IMR-90 (cell line): ENCODE results near the gene RBBP4. TPM values are rescaled to one million over a fixed set of nuclear protein-coding genes. Genes with fewer than 3 reads are reported as not detected.

Source experiments
- ATAC-seq: fragments of 200-7000 bp; cut with Tn5 transposase; 2 replicates; pipeline ENCODE4 v1.9.1; 2020; ENCODE audit warnings: low read depth, mild to moderate bottlenecking, moderate library complexity
- BruUV-seq: library from RNA; stranded (reverse); fragments of 400-500 nt; replicated peaks from 2 replicates; lab custom pipeline; 2021; lab: Mats Ljungman, UMichigan
- CTCF ChIA-PET: fragments of 300-600 bp; formaldehyde crosslinking; extraction: SDS; loops from one replicate; lab custom pipeline; 2021; ENCODE audit warnings: antibody characterized with exemption; lab: Yijun Ruan, JAX
- POLR2A ChIA-PET: fragments of 300-600 bp; sonication (Branson Sonifier 250); formaldehyde crosslinking; loops from one replicate; lab custom pipeline; 2022; ENCODE audit warnings: antibody characterized with exemption; ENCODE audit not compliant: unreplicated experiment; lab: Charles Lee
- DNase-seq: peaks from one replicate; pipeline ENCODE4 v3.0.0; 2013
- H2AFZ ChIP-seq: replicated peaks from 2 replicates; pipeline ENCODE3; 2013; ENCODE audit warnings: low read length, mild to moderate bottlenecking; ENCODE audit not compliant: poor library complexity
- H2AK5ac ChIP-seq: 2 replicates; pipeline ENCODE4 v1.6.1; 2013; ENCODE audit warnings: low read depth, low read length, inconsistent platforms
- H2AK9ac ChIP-seq: replicated peaks from 2 replicates; pipeline ENCODE3; 2013; ENCODE audit warnings: mild to moderate bottlenecking, low read depth, low read length, moderate library complexity; ENCODE audit not compliant: poor library complexity
- H2BK120ac ChIP-seq: 2 replicates; pipeline ENCODE4 v1.6.1; 2013; ENCODE audit warnings: low read depth, low read length, inconsistent platforms
- H2BK15ac ChIP-seq: 3 replicates; pipeline ENCODE4 v1.6.1; 2013; ENCODE audit warnings: low read depth, low read length, inconsistent platforms
- H2BK20ac ChIP-seq: 2 replicates; pipeline ENCODE4 v1.6.1; 2013; ENCODE audit warnings: low read depth, mild to moderate bottlenecking, inconsistent platforms, low read length, moderate library complexity
- H2BK5ac ChIP-seq: 2 replicates; pipeline ENCODE4 v1.6.1; 2013; ENCODE audit warnings: mild to moderate bottlenecking, low read depth, low read length, inconsistent platforms; ENCODE audit not compliant: poor library complexity, severe bottlenecking
- H3K14ac ChIP-seq: replicated peaks from 2 replicates; pipeline ENCODE4 v1.6.1; 2013; ENCODE audit warnings: low read depth, low read length, inconsistent platforms
- H3K18ac ChIP-seq: 2 replicates; pipeline ENCODE4 v1.6.1; 2013; ENCODE audit warnings: low read depth, low read length, control low read depth
- H3K23ac ChIP-seq: 2 replicates; pipeline ENCODE4 v1.6.1; 2013; ENCODE audit warnings: low read depth, low read length, inconsistent platforms
- H3K27ac ChIP-seq: 2 replicates; pipeline ENCODE4 v1.5.1; 2013; ENCODE audit warnings: mild to moderate bottlenecking, control low read depth, low read length; ENCODE audit not compliant: insufficient read depth
- H3K27me3 ChIP-seq: 2 replicates; pipeline ENCODE4 v1.6.1; 2013; ENCODE audit warnings: low read length; ENCODE audit not compliant: control insufficient read depth, insufficient read depth
- H3K36me3 ChIP-seq: 2 replicates; pipeline ENCODE4 v1.6.1; 2013; ENCODE audit warnings: low read length, mixed read lengths; ENCODE audit not compliant: control insufficient read depth, insufficient read depth
- H3K4ac ChIP-seq: 2 replicates; pipeline ENCODE4 v1.6.1; 2013; ENCODE audit warnings: low read depth, low read length, inconsistent platforms
- H3K4me1 ChIP-seq: 2 replicates; pipeline ENCODE4 v1.6.1; 2013; ENCODE audit warnings: low read length, mixed read lengths; ENCODE audit not compliant: control insufficient read depth, insufficient read depth
- H3K4me2 ChIP-seq: 2 replicates; pipeline ENCODE4 v1.6.1; 2013; ENCODE audit warnings: low read depth, mild to moderate bottlenecking, control low read depth, low read length, moderate library complexity
- H3K4me3 ChIP-seq: 2 replicates; pipeline ENCODE4 v1.5.1; 2013; ENCODE audit warnings: low read depth, mild to moderate bottlenecking, control low read depth, low read length, moderate library complexity; ENCODE audit not compliant: insufficient read depth
- H3K56ac ChIP-seq: 2 replicates; pipeline ENCODE4 v1.6.1; 2013; ENCODE audit warnings: low read length, inconsistent platforms; ENCODE audit not compliant: insufficient read depth; ENCODE audit errors: extremely low read depth
- H3K79me1 ChIP-seq, 2 experiments: 2 replicates each; pipeline ENCODE4 v1.6.1; 2013; ENCODE audit warnings: low read length in 2 of 2, inconsistent platforms in 1 of 2, low read depth in 1 of 2
- H3K9ac ChIP-seq: 2 replicates; pipeline ENCODE4 v1.6.1; 2013; ENCODE audit warnings: low read depth, low read length, control low read depth
- H3K9me1 ChIP-seq: 2 replicates; pipeline ENCODE4 v1.6.1; 2013; ENCODE audit warnings: low read length, inconsistent platforms; ENCODE audit not compliant: insufficient read depth
- H3K9me3 ChIP-seq: 2 replicates; pipeline ENCODE4 v1.6.1; 2013; ENCODE audit warnings: low read length; ENCODE audit not compliant: control insufficient read depth, insufficient read depth
- H4K20me1 ChIP-seq: 2 replicates; pipeline ENCODE4 v1.6.1; 2013; ENCODE audit warnings: low read length, inconsistent platforms; ENCODE audit not compliant: insufficient read depth
- H4K5ac ChIP-seq: 2 replicates; pipeline ENCODE4 v1.6.1; 2013; ENCODE audit warnings: mild to moderate bottlenecking, low read depth, low read length, control low read depth
- H4K8ac ChIP-seq, 2 experiments: 2 replicates each; pipeline ENCODE4 v1.6.1; 2013; ENCODE audit warnings: low read depth in 2 of 2, low read length in 2 of 2, control low read depth in 1 of 2, inconsistent platforms in 1 of 2
- H4K91ac ChIP-seq: 2 replicates; pipeline ENCODE4 v1.6.1; 2013; ENCODE audit warnings: low read depth, low read length, inconsistent platforms; ENCODE audit not compliant: insufficient read depth
- BHLHE40 ChIP-seq: fragments of 150-350 bp; IDR thresholded peaks from 2 replicates; pipeline ENCODE4 v1.6.1; 2016; ENCODE audit warnings: mild to moderate bottlenecking, low read depth, low read length
- CEBPB ChIP-seq: IDR thresholded peaks from 2 replicates; pipeline ENCODE4 v1.6.1; 2012; ENCODE audit warnings: low read depth, low read length, improper control_type of control experiment
- CHD1 ChIP-seq: IDR thresholded peaks from 2 replicates; pipeline ENCODE4 v1.6.1; 2012; ENCODE audit warnings: low read depth, low read length, improper control_type of control experiment
- FOS ChIP-seq: fragments of 150-350 bp; IDR thresholded peaks from 2 replicates; pipeline ENCODE4 v1.6.1; 2016; ENCODE audit warnings: low read depth, low read length
- MAZ ChIP-seq: IDR thresholded peaks from 2 replicates; pipeline ENCODE4 v1.6.1; 2012; ENCODE audit warnings: low read depth, mild to moderate bottlenecking, low read length, improper control_type of control experiment, moderate library complexity, borderline replicate concordance
- MXI1 ChIP-seq: IDR thresholded peaks from 2 replicates; pipeline ENCODE4 v1.6.1; 2012; ENCODE audit warnings: low read depth, mild to moderate bottlenecking, low read length, moderate library complexity, borderline replicate concordance
- NFE2L2 ChIP-seq: fragments of 150-350 bp; IDR thresholded peaks from 2 replicates; pipeline ENCODE4 v1.6.1; 2016; ENCODE audit warnings: low read depth, mild to moderate bottlenecking, low read length
- POLR2A ChIP-seq: IDR thresholded peaks from 2 replicates; pipeline ENCODE4 v1.6.1; 2012; ENCODE audit warnings: mild to moderate bottlenecking, low read depth, low read length
- RAD21 ChIP-seq: IDR thresholded peaks from 2 replicates; pipeline ENCODE4 v1.6.1; 2012; ENCODE audit warnings: low read length, improper control_type of control experiment
- RFX5 ChIP-seq: IDR thresholded peaks from 2 replicates; pipeline ENCODE4 v1.8.0; 2012; ENCODE audit warnings: low read depth, mild to moderate bottlenecking, low read length, moderate library complexity
- WGBS, 2 experiments: methylation state at CpG; one replicate each; pipeline versions ENCODE4 v1.1.5 to v1.1.7; 2013; ENCODE audit warnings: missing lambda C conversion rate in 2 of 2; ENCODE audit not compliant: insufficient read length in 1 of 2; ENCODE audit errors: extremely low coverage in 2 of 2; 5-methylcytosine and 5-hydroxymethylcytosine counted together
- dilution Hi-C: fragments of 300-500 bp; cut with HindIII; formaldehyde crosslinking; loops from one replicate; pipeline ENCODE4 v1.14.3; 2018; ENCODE audit warnings: low sequenced_read_pairs; ENCODE audit not compliant: unreplicated experiment
- in situ Hi-C: fragments of 300-500 bp; cut with MboI; formaldehyde crosslinking; loops from 3 replicates; pipeline ENCODE4 v1.14.3; 2019; ENCODE audit warnings: low sequenced_read_pairs, inconsistent platforms, mixed read lengths
- intact Hi-C: fragments of 100-400 bp; cut with micrococcal nuclease; formaldehyde crosslinking; loops from 2 replicates; pipeline ENCODE4 v1.10.0; 2022
- polyA plus RNA-seq, 3 experiments: library from polyadenylated mRNA; depleted of rRNA; stranded (reverse); fragments of >200 nt; gene quantifications; 2 replicates each; pipeline ENCODE4 v1.2.3, GENCODE V29; 2012; ENCODE audit warnings: low replicate concordance in 1 of 3
- total RNA-seq: library from RNA; depleted of rRNA; stranded (reverse); fragments of >200 nt; gene quantifications from 2 replicates; pipeline ENCODE4 v1.2.3, GENCODE V29; 2012
- TF ChIP-seq, protein P1 (sequence below): conservative IDR thresholded peaks from 2 replicates; pipeline ENCODE4 v1.5.1; 2012; ENCODE audit warnings: mild to moderate bottlenecking, low read depth, low read length, improper control_type of control experiment

RBBP4 gene
- total and polyA plus RNA-seq, 2 of the 4 experiments (the other 2 are of a cell fraction): 82.9 to 161 TPM

DNA sequence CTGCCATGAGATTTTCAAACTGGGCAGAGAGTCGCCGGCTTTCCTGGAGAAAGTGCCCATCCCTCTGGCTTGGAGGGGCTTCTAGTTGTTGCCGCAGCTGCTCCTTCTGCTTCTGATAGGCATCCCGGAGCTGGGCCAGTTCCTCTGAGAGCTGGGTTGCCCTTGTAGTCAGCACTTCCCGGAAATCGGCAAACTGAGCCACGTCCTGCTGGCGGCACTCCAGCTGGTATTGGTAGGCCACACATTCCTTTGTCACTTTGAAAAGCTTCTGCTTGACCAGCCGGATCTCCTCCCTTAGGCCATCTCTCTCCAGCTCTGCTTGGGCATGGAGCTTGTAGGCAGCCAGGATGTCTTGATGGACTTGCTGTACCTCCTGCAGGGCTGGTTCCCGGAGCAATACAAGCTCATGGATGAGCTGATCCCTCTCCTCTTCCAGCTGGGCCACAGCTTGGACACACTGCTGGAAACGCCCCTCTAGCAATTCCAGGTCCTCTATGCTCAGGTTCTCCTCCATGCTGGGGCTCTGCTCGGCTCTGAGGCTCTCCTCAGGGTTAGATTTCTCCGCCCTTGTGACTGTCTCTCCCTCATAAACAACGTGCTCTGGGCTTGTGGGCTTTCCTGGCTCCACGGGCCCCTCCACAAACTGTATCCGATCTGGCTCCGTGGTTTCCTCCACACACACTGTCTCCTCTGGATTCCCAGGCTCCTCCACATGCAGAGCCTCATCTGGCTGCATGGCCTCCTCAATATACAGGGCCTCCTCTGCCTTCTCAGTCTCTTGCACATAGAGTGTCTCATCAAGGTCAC lies 44.3 kb downstream of the RBBP4 start (continued):
- TF ChIP-seq CHD1 (no peak), FOS (no peak)

DNA sequence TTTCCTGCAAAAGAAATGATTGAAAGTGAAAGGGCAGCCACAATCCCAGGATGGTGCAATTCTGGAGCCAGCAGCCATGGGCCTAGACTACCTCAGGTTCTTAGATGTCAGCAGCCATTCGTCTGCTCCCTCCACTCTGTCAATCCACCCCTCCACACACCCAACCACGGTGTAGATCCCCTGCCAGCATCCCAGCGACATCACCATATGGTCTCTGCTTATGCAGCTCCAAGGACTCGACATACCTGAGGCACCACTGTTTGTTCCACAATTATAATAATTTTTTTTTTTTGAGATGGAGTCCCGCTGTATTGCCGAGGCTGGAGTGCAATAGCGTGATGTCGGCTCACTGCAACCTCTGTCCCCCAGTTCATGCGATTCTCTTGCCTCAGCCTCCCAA lies 45.0 kb downstream of the RBBP4 start:
- Histone ChIP-seq H3K4me1 (peaks cover 14% of the 10 kb centered on the region), H2AK9ac (no peak overlapping the region), H3K79me1 (peaks cover 24 to 44% of the 10 kb centered on the region in 2 experiments), H3K18ac (no peak overlapping the region), H4K91ac (no peak overlapping the region), H3K9me3 (no peaks in the 10 kb centered on the region), H3K23ac (no peak overlapping the region), H3K4me3 (no peak overlapping the region), H2BK5ac (no peak overlapping the region), H3K9ac (no peak overlapping the region), H3K36me3 (peaks cover 32% of the 10 kb centered on the region), H3K56ac (no peak overlapping the region), H2AK5ac (no peak overlapping the region), H2AFZ (no peak overlapping the region), H2BK120ac (no peak overlapping the region), H3K27ac (no peak overlapping the region), H4K5ac (no peak overlapping the region), H3K14ac (no peak overlapping the region), H3K4me2 (no peak overlapping the region), H2BK15ac (no peak overlapping the region), H3K4ac (no peak overlapping the region), H3K27me3 (no peaks in the 10 kb centered on the region), H4K20me1 (peaks cover 32% of the 10 kb centered on the region), H3K9me1 (peaks cover 15% of the 10 kb centered on the region), H2BK20ac (no peak overlapping the region), H4K8ac (no peak overlapping the region)
- POLR2A ChIA-PET: no interaction called here
- intact Hi-C loops (no loop called here), in situ Hi-C loops (no loop called here), dilution Hi-C loops (no loop called here)
- CTCF ChIA-PET: interaction anchor here (0.7 kb wide), 1 partner anchor 116 kb away, joined by 5 read pairs; no protein-coding TSS in a partner anchor
- WGBS, 2 experiments: 95% methylated on average over 4 of the region's 9 CpGs; no CpG with 5 or more reads in 1 of the 2 experiments
- TF ChIP-seq RAD21: no peak
- no peak for TF ChIP-seq CEBPB
- no peak for TF ChIP-seq POLR2A
- TF ChIP-seq RFX5: no peak
- no peak for TF ChIP-seq MAZ
- no peak for TF ChIP-seq MXI1
- TF ChIP-seq NFE2L2: no peak
- no peak for TF ChIP-seq BHLHE40
- TF ChIP-seq, protein P1, sequence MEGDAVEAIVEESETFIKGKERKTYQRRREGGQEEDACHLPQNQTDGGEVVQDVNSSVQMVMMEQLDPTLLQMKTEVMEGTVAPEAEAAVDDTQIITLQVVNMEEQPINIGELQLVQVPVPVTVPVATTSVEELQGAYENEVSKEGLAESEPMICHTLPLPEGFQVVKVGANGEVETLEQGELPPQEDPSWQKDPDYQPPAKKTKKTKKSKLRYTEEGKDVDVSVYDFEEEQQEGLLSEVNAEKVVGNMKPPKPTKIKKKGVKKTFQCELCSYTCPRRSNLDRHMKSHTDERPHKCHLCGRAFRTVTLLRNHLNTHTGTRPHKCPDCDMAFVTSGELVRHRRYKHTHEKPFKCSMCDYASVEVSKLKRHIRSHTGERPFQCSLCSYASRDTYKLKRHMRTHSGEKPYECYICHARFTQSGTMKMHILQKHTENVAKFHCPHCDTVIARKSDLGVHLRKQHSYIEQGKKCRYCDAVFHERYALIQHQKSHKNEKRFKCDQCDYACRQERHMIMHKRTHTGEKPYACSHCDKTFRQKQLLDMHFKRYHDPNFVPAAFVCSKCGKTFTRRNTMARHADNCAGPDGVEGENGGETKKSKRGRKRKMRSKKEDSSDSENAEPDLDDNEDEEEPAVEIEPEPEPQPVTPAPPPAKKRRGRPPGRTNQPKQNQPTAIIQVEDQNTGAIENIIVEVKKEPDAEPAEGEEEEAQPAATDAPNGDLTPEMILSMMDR: no peak
- no peak for DNase-seq
- BruUV-seq: no TSS peak
- ATAC-seq: no peak
